ENCODE data around the gene PGF.

Gene PGF

DNA sequence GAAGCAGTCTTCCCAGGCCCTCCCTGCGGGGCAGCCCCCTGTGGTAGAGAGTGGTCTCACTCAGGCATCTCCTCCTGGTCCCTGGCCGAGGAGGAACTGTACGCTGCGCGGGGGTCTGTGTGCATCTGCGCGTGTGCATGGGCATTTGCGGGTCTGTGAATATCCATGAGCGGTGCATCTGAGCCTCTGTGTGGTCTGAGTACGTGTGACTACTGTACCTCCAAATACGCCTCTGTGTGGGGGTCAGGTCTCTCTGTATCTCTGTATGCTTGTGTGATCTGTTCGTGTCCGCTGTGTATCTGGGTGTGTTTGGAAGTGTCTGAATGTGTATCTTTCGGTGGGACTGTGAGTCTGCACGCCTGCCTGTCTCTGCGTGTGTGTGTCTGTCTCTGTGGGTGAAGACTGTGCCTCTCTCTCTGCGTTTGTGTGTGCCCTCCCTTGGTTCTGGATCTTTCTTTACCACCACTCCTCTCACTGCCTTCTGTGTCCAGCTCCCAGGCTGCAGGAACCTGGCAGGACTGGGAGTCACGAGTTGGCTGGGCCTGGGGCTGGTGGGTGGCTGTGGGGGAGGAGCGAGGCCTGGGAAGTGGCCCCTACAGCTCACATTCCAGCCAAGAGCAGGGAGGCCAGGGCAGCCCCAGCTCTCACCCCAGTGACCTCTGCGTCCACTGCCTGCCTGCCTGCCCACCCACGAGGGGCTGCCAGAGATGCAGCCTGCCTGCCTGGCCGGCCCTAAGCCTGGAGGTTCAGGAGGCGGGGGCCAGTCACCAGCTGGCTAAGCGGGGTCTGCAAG is 1.1 kb upstream of the PGF start:
- no peak for DNase-seq

DNA sequence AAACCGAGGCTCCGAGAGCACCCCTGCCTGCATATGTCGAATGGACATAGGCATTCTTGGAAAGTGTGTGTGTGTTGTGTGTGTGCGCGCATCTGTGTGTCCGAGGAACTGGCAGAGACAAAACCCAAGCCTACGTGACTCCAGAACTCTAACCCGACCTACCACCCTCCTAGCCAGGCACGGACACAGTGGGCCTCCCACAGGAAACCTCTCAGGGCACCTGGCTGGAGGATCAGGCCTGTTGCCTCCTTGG is 556 bp upstream of the PGF start:
- DNase-seq: no peak

DNA sequence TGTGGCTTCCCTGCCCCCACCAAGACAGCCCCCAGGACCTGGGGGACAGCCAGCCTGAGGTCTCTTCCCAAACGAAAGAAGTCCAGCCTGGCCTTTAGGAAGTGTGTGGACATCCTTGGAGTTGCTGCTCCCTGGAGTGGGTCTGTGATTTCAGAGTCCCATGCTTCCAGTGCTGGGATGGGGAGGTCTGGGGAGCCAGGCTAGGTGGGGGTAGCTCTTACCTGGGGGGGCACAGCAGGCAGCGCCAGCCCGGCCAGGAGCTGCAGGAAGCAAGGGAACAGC is 509 bp downstream of the PGF start:
- DNase-seq: no peak

DNA sequence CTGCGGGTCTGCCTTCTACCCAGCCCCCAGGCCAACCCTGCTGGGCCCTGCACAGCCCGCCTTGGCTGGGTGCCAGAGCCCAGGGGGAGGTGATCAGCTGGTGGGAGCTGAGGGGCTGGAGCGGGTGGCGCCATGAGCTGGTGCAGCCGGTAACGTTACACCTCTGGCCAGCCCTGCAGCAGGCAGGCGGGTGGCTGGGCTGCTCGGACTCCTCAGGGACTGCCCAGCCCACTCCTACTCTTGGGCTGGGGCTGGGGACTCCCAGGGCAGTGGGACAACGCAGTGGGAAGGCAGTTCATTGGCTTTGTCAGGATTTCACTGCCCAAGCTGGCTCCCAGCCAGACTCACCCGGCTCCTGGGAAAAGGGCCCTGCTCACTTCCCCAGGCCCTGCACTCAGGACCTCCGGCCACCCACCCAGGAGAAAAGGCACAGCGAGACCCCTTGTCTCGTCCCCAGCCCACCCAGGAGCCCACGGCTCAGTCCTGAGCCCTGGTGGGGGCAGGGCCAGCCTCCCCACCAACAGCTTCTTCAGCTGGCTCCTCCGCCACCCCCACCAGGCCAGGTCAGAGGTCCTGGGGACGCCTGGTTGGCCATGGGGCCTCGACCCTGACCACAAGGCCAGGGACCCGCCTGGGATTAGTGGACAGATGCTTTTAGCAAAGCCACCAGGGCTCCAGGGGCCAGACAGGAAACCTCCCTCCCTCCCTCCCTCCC is 1.0 kb downstream of the PGF start:
- DNase-seq: no peak

DNA sequence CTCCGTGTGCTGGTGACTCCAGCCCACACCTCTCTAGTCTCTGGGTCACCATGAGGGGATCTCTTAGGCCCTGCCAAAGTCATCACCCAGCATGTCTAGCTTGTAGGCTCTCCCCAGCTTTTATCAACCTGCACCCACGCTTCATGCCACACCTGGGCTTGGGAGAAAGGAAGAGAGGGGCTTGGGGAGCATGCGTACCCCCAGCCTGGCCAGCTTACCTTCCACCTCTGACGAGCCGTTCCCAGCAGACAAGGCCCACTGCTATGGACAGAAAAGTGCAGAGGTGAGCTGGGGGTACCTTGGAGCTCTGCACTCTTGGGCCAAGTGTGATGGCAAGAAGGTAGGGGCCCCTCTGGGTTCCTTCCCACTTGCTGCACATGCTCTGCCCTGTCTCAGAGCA is 1.7 kb downstream of the PGF start:
- DNase-seq: no peak

DNA sequence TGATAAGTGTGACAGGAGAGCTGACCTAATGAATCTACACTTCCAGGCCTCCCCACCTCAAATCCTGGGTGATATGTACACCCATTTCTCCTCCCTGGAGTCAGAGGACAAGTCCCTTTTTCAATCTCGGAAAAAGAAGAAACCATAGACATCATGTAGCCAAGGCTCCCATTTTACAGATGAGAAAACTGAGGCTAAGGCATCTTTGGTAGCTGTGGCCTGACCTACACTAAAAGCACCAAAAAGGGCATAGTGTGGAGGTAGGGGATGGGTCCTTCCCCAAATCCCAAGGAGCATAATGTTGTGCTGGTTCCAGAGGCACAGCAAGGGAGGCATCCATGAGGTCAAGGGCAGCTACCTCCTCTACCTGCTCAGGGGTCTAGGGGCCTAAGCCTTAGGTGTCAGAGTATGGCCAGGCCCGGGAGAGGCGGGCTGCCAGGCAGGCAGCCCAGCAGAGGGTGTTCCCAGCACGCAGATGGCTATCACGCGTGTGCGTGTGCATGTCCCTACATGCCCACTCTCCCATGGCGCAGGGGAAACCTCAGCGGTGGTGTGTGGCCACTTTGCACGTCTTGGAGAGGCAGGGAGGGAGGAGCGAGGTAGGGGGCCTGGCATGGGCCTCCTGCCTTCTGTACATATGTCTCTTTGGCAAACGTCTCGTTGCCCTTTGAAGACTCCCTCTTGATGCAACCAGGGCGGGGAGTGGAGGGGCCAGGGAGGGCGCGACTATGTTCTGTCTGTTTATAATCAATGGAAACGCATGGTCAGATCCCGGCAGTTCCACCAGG is 2.5 kb downstream of the PGF start:
- no peak for DNase-seq

DNA sequence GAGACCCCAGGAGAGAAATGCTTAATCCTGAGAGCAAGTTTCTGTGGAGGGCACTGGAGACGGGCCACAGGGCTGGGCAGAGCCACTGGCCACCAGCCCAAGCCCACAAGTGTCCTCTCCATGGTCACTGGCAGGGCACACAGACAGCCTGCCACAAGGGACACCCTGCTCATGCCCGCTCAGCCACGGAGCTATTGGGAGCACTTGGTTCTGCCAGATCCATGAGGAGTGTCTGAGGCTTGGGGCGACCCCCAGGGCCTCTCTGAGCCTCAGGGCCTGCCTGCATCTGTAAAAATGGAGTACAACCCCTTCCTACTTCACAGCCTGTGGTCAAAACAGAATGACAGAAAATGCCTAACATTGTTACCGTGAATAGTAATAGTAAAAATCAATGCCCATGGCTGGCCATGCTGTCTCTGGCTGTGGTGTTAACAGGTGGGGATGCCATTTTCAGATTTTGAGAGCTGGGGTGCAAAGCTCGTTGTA is 3.2 kb downstream of the PGF start:
- DNase-seq: no peak

DNA sequence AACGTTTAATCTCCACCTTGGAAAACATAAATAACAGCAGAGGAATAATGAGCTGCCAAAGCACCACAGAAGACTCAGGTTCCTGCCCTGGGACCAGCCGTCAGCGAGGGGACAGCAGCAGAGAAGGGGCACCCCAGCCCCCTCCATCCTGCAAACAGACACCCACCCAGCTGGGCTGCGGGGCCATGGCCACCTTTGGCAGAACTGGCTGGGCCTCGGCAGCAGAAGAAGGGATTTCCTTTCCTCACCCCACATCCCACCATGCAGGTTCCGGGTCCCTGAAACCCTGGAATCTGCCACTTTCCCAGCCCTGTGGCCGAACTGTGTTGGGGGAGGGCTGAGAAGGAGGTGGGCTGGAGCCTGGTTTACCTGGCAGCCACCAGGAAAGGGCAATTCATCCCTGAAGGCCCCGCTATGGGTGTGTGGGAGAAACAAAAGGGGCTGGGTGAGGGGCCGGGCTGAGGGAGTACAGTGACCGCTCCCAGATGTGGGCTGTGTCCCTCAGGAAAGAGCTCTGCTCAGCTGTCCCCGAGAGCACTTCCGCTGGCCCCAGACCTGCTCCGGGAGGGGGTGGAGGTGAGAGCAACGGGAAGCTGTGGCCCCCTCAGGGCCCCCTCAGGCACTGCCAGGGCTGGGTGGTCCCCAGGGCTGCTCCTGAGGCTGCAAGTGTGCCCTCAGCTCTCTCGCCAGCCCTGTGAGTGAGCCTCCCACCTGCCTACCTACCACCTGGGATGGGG is 3.8 kb downstream of the PGF start:
- DNase-seq: no peak

DNA sequence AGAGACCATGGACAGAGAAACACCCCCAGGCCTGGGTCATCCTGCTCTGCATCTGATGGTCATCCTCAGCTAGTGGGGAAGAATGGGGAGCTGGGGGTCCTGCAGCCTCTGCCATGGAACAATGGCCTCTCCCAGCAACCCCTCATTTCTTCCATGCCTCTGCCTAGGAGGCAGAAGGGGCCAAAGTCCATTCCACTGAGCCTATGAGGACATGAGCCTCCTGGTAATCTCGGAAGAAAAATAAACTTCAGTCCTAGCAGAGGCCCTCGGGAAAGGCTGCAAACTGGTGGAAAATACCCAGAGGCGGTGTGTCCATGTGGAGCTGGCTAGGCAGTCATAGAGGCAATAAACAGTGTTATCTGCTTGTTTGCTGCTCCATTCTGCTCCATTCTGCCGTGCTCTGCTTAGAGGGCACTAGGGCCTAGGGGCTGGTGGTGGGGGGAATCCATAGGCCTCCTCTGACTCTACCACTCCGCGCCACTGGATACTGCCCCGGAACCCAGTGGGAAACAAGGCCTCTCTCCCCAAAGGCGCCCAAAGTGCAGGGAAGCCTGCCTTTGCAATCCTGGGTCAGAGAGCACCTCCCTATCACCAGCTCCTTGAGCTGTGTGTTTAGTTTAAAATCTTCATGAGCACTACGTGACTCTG is 4.5 kb downstream of the PGF start:
- DNase-seq: no peak

DNA sequence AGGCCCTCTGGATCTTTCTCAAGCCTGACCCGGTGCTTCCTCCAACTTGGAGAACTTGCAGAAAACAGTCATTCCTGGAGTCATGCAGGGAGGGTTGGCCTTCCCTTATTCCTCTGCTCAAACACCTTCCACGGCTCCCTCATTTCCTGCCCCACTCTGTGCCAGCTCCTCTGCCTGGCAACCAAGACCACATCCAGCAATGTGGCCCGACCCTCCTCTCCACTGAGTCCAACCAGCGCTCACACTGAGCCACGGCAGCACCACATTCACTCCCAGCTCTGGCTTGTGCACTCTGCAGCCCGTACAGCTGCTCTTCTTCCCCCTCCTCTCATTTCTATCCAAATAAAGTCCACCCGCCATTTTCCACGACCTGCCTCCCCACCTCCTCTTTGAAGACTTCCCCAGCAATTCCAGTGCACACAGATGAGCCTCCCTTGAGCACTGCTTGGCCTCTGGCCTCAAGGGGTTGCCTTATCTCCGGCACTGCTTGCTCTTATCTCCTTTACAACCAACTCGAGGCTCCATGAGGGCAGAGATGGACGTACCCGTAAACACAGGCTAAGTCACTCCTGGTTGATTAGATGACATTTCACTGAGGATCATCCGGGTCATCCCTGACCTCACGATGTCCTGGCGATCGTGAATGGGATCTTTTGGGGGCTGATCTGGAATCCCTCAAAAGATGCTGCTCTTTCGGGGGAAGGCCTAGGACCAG is 5.4 kb downstream of the PGF start:
- DNase-seq: no peak

DNA sequence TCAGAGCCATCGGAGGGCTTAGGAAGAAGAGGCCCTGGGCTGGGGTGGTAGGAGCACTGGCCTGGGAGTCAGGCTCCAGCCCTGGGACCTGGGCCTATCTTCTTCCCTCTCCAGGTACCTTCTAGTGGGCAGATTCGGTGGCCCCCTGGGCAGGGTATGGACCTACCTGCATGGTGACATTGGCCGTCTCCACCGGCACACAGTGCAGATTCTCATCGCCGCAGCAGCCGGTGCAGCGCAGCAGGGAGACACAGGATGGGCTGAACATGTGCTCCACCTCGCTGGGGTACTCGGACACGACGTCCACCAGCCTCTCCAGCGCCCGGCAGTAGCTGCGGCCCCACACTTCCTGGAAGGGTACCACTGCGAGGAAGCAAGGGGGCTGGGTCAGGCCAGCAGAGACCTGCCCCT is 6.2 kb downstream of the PGF start:
- no peak for DNase-seq

DNA sequence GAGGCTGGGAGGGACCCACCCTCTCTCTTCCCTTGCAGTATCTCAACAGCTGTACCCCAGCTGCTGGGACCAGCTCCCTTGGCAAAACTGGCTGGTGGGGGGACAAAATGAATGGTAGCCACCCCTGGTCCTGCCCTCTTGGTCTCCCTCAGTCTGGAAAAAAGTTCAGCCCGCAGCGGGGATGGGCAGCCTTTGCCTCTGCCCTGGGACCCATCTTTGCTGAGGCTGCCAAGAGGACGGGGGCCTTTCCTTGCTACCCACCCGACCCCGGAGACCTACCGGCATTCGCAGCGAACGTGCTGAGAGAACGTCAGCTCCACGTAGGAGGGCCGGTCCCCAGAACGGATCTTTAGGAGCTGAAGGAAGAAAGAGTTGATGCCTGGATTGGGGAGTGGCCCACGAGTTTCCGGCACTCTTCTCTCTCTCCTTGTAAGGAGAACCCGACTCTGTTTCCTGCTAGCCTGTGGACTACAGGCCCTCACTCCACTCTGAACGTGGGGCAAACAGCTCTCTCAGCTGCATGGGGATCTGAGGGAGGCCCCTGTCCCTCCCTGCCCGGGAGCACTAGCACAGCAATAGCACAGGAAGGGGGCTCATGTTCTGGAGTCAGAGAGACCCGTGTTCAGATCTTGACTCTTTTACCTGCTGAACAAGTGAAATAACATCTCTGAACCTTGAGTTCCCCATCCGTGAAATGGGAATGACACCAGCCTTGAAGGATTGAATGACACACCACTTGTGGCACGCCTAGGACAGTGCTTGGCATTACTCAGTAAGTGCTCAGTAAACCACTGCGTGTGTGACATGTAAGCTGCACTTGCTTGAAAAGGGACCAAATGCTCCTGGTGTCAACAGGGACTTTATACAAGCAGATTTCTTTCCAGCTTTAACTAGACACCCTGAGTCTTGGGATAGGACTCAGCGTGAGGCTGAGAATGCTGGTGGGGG is 6.9 kb downstream of the PGF start:
- DNase-seq: no peak

DNA sequence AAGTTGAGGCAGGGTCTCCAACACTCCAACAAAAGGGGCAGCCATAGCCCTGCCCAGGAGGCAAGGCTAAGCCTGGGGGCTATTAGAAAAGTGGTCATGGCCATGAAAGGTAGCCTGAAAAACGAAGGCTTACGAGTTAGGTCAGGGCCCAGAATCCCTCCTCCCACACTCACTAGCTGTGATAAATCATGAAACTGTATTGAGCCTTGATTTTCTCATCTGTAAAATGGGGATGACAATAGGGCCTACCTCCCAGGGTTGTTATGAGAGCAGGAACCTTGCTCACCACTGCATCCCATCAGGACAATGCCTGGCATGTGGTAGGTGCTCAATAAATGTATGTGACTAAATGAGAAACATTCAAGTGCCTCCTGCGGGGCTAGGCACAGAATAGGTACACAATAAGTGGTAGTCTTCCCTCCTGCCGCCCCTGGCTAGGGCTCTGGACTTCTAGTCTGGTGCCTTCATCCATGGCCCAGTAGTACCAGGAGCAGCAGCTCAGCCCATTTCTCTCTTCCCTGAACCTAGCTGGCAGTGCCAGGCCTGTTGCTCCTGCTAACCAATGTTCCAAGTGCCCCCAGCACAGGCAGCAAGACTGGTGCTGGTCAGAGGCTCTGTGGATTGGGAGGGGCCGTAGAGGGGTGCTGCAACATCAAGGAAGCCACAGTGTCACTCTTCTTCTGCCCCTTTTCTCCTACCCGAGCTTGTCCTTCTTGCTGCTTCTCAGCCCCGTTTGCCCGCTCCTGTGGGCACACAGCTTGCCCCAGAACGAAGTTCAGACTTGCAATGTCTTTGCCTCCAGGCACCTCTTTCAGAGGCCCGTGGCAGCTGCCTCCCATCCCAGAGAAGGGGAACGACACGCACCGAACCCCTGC is 7.8 kb downstream of the PGF start:
- no peak for DNase-seq

DNA sequence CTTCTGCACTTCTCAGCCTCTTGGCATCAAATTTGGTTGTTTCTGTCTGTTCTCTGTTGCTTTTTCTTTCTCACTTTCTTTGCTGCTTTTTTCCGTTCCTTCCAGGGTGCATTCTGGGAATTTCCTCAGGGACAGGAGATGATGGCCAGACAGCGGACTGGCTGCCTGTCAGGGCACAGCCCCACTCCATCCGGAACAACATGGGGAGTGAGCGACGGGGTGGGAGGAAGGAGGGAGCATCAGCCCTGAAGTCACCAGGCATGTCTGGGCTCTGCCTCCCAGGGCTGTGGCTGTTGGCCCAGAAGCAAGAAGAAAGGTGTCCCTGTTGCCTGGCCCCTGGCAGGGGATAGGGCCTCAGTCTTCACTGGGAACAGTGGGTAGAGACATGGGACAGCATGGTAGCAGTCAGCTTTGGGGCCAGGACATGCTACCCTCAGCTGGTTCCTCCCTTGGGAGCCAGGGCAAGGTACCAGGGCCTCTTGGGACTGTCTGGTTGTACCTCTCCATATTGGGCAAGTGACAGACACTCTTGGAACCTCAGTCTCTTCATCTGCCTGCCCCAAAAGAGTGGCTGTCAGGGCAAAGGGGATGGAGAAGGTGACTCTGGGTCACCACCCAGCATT is 8.6 kb downstream of the PGF start:
- DNase-seq: no peak

DNA sequence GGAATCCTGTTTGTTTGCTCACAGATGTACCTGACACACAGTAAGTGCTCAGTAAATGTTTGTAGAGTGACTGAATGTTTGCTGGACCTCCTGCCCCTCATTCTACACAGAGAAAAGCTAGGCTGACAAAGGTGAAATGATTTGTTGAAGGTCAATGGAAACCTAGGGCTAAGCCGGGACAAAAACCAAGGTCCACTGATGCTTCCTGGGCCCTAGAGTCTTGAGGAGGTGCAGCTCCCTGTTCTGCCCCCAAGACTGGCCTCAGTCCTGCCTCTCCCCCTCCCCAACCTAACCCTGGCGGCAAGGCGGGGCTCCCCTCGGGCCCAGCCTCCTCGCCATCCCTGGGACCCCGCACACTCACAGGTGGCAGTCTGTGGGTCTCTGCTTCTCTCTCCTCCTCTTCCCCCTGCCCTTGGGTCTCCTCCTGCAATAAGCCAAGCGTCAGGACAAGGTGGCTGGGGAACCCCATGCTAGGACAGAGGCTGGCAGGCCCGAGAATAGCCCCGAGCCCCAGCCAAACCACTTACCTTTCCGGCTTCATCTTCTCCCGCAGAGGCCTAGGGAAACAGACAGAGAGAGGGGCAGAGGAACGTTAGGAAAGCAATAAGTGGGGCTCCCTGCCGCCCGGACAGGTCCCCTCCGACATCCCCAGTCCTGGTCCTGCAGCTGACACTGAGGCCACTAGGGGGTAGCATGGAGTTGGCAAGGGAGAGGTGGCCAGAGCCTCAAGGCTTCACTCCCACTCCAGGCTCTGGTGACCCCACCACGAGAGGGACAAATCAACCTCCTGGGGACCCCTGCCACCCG is 9.3 kb downstream of the PGF start:
- DNase-seq: peak; percentile 68 to 74

DNA sequence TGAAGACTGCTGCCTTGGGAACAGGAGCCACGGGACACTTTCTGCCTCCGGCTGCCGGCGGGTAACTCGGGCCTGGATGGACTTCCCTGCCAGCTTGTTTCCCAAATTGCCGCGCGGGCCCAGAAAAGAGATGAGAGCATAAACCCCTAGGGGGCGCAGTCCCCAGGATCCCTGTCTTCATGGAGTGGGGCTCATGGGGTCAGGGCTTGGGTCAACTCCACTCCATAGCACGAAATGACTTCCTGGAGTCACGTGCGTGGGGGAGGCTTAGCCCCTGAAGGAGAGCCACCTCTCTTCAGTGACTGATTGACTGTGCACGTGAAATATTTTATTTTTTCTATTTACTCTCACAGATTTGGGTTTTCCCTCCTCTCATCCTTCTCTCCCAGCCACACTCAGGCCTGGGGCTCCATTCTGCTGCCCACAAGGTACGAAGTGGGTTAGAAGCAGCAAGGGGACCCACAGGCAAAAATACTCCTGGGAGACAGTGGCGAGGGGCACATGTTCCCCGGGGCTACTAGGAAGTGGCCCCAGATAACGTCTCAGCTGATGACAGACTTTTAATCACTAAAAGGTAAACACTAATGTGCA is 10.0 kb downstream of the PGF start:
- DNase-seq: peak; percentile 51 to 57

DNA sequence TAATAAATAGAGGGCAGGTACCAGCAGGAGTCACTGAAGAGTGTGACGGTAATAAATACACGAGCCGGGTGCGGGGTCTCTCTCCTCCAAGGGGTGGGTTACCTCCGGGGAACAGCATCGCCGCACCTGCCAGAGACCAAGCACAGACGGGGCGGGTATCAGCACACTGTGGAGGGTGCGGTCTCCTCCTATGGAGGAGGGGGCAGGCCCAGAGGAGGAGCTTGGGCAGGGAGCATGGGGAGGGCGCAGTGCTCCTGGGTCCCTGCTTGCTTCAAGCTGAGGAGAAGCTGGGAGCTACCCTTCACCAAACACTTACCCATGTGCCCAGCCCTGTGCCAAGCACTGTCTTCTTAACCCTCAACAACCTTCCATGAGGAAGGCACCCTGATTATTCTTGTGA is 12.8 kb downstream of the PGF start:
- DNase-seq: no peak

DNA sequence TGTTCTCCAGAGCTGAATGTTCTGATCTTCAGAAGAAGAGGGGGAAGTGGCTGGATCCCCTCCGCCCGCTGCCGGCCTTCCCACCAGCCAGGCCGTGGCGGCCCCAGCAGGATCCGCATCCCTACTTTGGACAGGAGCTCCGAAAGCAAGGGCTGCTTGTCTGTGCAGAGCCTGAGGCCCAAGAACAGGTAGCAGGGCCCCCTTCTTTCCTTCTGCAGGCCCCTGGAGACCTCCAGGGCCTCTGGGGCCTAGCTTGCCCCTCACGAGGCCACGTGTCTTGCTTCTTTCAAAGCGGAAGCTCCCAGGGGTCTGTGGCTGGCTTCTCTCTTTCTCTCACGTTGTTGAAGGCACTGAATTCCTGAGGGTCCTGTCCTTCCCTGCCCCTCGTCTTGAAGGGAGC is 13.2 kb downstream of the PGF start:
- DNase-seq: no peak

Data from inflammatory macrophage (primary cell).